Measurements from ENCODE around the gene CIT.
A peak's percentile ranks its signal among the peaks of the same experiment; 100 is the strongest.

The CIT gene

DNA sequence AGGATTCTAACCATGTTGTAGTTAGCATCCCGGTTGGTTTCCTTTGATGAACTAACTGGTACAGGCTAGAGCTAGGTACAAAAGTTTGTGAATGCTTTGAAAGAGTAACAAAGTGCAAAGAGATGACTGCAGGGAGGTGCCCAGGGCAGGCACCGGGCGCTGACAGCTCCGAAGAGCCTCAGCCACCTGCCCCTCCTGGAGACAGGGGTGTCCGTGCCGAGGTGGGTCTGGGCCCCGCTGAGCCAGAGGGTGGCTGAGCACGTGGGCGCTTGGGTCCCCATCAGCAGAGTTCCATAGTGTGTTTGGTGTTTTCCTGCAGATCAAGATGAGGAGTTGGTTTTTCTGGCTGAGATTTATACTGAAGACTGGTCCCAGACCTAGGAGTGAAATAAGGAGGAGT lies 189.2 kb downstream of the CIT start:
- DNase-seq (no peak), ATAC-seq (no peak)
- Mint-ChIP-seq H3K27me3 (no peaks in the 10 kb centered on the region), H3K4me3 (no peak overlapping the region), H3K4me1 (peaks cover 2% of the 10 kb centered on the region), H3K9me3 (no peaks in the 10 kb centered on the region), H3K27ac (peak overlapping the region in 1 of 2 donors; percentile 86)

DNA sequence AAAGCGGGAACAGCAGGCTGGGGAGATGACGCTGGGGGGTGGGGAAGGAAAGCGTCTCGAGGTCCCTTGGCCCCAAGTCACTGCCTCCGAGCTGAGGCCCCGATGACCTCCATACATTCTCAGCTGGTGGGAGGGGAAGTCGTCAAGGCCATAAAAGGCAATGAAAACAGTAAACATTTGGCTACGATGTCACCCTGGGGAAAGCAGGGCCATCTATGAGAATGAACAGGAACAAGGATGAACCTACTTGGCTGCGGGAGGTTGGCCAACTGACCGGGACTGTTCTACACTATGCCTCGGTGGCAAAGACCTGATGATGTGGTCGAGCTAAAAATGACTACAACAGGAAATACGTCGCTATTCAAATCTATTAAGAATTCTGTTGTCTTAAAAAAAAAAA lies 189.7 kb downstream of the CIT start:
- no peak overlapping the region for H3K4me3 Mint-ChIP-seq
- peaks cover 7% of the 10 kb centered on the region for H3K4me1 Mint-ChIP-seq
- ATAC-seq, result no peak
- no peaks in the 10 kb centered on the region for H3K27me3 Mint-ChIP-seq
- H3K9me3 Mint-ChIP-seq, result no peaks in the 10 kb centered on the region
- no peak for DNase-seq
- no peak overlapping the region for H3K27ac Mint-ChIP-seq

DNA sequence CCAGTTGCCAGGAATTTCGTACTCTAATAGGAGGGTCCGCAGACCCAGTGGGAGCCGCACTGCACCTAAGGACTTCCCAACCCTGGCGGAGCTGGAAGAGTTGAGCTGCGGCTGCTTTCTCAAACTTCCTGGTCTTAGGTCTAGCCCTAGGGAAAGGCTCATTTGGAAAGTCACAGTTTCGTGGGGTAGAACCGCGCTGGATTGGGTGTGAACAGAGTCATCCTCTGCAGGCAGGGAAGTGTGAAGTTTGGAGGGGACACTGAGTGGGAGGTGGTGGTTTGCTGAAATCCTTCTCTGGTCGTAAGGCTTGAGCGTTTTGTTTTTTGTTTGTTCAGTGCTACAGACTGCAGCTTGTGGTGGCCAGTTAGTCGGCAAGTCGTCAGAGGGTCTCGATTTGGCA lies 190.3 kb downstream of the CIT start:
- H3K4me1 Mint-ChIP-seq, result peaks cover 13% of the 10 kb centered on the region
- H3K27me3 Mint-ChIP-seq, result no peaks in the 10 kb centered on the region
- no peak overlapping the region for H3K4me3 Mint-ChIP-seq
- DNase-seq (no peak), ATAC-seq (no peak)
- H3K9me3 Mint-ChIP-seq, result no peaks in the 10 kb centered on the region
- H3K27ac Mint-ChIP-seq, result peak overlapping the region in 1 of 2 donors; percentile 74

DNA sequence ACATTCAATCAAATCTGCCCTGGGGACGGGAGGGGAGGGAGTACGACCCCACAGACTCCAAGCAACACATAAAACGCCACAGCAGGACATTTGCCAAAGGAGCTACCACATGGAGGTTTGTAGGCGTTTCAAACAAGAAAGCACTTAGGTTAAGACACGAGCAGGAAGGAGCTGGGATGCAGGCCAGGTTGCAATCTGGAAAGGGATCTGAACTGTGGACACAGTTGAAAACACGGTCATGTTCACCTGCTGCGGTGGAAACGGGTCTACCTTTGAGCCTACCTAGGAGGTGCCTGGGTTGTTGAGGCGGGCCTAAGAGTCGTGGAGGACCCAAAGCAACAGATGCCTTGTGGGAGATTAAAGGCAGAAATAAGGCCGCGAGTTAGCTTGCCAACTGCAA lies 190.8 kb downstream of the CIT start:
- no peak for ATAC-seq
- DNase-seq, result no peak
- no peak overlapping the region for H3K27ac Mint-ChIP-seq

DNA sequence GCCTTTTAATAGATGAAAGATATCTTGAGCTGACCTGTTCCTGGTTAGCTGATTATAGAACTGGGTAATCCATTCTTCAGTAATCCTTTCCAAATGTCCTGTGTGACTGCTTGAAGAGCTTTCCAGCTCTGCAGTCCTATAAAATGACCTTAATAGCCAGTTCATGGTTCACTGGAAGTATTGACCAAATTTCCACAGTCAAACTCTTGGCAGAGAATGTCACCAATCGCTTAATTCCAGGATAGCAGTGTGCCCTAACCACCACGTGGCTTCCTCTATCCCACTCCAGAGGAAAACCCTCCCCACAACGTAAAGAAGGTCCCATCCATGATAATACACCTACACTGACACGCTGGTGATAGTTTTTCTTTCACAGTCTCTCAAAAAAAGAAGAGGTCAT lies 191.7 kb downstream of the CIT start:
- DNase-seq (no peak), ATAC-seq (no peak)
- peaks cover 17% of the 10 kb centered on the region for H3K4me1 Mint-ChIP-seq
- H3K27ac Mint-ChIP-seq, result no peak overlapping the region
- H3K4me3 Mint-ChIP-seq, result no peak overlapping the region
- no peaks in the 10 kb centered on the region for H3K9me3 Mint-ChIP-seq
- no peaks in the 10 kb centered on the region for H3K27me3 Mint-ChIP-seq

More for the DNA sequence above, 190.8 kb downstream of the CIT start:
- Mint-ChIP-seq H3K27me3 (no peaks in the 10 kb centered on the region), H3K4me1 (peaks cover 17% of the 10 kb centered on the region), H3K9me3 (no peaks in the 10 kb centered on the region), H3K4me3 (no peak overlapping the region)

DNA sequence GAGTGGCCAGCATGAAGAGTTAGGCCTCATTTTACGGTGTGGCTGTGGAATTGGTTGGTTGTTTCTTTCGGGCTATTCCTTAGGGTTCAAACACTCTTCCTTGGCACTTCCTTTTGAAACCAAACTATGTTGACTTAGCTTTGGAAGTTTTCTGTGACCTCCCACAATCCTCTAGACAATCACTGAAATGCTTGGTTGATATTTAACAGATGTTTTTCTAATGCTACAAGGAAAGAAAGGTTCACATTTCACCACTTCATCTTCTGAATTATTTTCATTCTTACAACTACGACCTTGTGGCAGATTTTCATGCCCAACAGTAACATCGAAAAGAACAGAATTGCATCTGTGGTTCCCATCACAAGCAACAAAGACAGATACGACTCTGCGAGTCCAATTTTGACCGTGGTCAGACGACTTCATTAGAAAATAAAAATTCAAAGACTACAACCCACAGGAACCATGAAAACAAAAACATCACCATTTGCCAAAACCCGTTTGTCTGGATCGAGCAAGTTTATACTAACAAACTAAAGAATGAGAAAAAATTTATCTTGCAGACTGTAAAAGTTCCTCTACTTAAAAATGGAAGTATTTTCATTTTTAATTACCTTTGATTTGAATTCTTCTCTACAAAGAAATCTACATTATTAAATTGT lies 192.3 kb downstream of the CIT start:
- H3K27me3 Mint-ChIP-seq, result no peaks in the 10 kb centered on the region
- no peaks in the 10 kb centered on the region for H3K9me3 Mint-ChIP-seq
- no peak for DNase-seq
- H3K27ac Mint-ChIP-seq, result no peak overlapping the region
- H3K4me3 Mint-ChIP-seq, result no peak overlapping the region
- peaks cover 17% of the 10 kb centered on the region for H3K4me1 Mint-ChIP-seq
- ATAC-seq, result no peak

DNA sequence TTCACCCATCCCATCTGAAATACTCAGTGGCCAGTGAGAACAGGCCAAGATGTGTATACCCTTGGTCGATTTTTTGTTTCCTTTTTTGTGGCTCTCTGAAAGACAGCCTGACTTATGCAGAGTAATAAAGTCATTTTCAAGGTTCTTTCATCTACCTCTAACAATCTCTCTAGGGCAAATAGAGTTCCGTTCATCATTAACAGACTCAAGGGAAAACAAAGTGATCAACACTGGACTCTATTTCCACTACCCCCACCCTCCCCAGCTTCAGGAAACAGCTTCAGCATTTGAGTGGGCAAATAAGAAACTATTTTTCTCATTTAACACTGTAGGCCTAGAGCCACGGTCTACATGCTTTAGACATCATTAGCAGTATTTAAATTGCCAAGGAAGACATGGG lies 193.3 kb downstream of the CIT start:
- ATAC-seq (no peak), DNase-seq (no peak)
- Mint-ChIP-seq H3K27ac (peak overlapping the region in 1 of 2 donors; percentile 27), H3K27me3 (no peaks in the 10 kb centered on the region), H3K4me1 (peaks cover 17% of the 10 kb centered on the region), H3K9me3 (no peaks in the 10 kb centered on the region), H3K4me3 (no peak overlapping the region)

DNA sequence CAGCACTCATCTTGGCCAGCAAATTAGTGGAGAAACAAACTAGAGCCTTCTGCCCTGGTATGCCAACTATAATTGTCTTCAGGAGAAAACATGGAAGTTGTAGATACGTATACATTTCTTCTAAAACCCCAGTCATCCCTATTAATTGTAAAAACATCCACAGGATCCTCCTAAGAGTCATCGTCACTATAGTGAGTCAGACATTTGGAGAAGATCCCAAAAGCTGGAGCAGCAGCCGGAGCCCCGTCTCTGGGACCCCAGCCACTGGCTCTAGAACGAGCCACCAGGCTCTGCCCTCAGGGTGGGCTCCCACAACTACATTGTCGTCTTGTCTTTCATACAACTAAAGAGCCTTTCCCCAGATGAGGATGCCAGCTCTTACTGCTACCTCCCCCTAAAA lies 193.7 kb downstream of the CIT start:
- peaks cover 17% of the 10 kb centered on the region for H3K4me1 Mint-ChIP-seq
- no peak overlapping the region for H3K4me3 Mint-ChIP-seq
- H3K9me3 Mint-ChIP-seq, result no peaks in the 10 kb centered on the region
- no peak overlapping the region for H3K27ac Mint-ChIP-seq
- H3K27me3 Mint-ChIP-seq, result no peaks in the 10 kb centered on the region
- ATAC-seq (no peak), DNase-seq (no peak)

DNA sequence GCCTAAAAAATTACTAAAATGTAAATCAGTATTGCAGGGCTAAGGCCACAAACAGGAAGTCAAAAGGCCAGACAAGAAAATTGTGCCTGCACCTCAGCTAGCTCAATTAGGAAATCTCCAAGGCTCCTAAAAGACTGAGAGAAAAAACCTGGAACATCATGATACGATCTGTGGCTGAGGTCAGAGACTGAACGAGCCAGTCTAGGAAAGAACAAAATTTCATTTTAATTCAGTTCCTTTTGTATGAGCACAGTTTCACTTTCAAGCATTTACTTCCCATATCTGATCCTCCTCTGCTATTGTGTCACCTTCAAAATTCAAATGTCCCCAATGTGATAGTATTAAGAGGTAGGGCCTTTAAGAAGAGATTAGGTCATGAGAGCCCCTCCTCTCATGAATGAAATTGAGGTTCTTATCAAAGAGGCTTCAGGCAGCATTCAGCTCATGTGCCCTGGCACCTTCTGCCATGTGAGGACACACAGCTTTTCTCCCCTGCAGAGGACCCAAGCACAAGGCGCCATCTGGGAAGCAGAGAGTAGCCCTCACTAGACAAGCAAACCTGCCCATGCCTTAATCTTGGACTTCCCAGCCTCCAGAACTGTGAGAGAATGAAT lies 194.4 kb downstream of the CIT start:
- peak overlapping the region in 1 of 2 donors; percentile 46 for H3K27ac Mint-ChIP-seq
- peaks cover 17% of the 10 kb centered on the region for H3K4me1 Mint-ChIP-seq
- no peak overlapping the region for H3K4me3 Mint-ChIP-seq
- ATAC-seq (no peak), DNase-seq (no peak)
- no peaks in the 10 kb centered on the region for H3K27me3 Mint-ChIP-seq
- H3K9me3 Mint-ChIP-seq, result no peaks in the 10 kb centered on the region

DNA sequence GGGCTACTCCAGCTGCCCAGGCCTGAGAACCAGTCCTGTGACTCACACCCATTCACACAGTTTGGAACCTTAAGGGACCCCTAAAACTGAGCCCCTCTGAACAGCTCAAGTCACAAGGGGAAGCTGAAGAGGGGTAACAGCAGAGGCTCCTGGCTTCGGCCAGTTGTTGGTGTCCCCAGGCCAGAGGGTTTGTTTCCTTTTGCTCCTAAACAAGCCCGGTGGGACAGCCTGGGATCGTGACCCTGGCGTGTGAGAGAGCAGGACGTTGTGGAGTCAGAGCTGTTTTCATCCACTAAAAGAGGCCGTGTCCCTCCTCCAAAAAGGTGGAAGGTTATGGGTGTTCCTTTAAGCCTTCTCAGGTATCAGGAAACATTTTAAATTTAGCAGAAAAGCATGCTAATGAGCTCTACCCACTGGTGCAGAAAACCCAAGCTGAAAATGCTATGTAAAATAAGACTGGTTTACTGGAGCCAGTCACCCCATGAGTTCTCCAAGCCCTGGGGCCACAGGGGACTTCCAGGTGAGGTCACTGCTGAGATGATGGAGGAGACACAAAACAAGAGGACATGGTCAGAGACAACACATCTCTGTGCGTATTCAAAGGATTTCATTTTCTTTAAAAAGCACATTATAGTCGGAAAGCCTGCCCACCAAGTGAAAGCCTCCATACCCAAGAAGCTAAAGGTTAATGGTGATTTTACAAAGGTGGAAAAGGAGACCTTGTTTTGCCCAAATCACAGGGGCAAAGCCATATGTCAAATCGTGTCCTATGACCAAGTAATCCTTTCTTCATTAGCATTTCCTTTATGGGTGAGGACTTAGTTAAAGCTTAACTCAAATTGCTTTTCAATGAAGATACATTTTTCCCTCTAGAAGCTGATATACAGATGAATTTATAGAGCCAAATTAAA lies 195.1 kb downstream of the CIT start:
- ATAC-seq (peak; percentile 77), DNase-seq (peak in 1 of 2 donors; percentile 28)
- H3K4me1 Mint-ChIP-seq, result peaks cover 17% of the 10 kb centered on the region
- no peaks in the 10 kb centered on the region for H3K27me3 Mint-ChIP-seq
- H3K9me3 Mint-ChIP-seq, result no peaks in the 10 kb centered on the region
- peak overlapping the region; percentile 73 to 81 for H3K27ac Mint-ChIP-seq
- H3K4me3 Mint-ChIP-seq, result peak overlapping the region in 1 of 2 donors; percentile 17

DNA sequence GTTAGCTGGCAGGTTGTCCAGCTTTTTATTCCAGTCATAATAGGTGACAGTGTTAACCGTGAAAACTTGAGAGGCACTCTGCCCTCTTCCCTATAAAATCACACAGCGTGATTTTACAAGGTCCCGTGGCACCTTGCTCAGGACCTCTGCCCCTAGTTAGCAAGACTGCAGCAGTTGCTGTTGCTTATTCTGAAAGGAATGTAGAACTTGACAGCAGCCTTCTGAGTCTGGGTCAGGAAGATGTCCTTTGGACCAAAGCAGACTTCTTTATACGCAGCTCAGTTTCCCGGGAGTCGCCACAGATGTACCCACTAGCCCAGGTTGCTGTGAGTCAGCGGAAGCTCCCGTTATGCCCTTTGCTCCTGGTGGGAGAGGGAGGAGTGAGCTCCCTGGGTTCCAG lies 196.0 kb downstream of the CIT start:
- Mint-ChIP-seq H3K4me3 (no peak overlapping the region), H3K27ac (peak overlapping the region in 1 of 2 donors; percentile 33), H3K27me3 (no peaks in the 10 kb centered on the region), H3K9me3 (no peaks in the 10 kb centered on the region), H3K4me1 (peaks cover 17% of the 10 kb centered on the region)
- no peak for DNase-seq
- ATAC-seq, result no peak

DNA sequence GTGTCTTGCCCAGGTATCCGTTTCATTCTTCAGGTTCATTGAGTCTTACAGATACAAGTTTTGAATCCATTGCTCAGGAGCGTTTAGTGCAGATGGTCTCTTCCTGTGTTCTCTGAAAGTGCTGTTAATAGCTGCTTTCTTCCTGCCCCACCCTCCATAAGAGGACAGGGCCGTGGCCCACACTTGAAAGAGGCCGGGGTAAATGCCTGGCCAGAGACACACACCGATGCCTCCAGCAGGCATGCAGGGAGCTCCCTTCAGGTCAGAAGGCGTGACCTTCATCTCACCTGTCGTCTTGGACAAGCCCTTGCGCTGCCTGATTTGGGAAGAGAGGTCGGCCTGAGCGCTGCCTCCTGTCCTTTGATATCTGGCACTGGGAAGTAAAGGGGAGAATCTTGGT lies 197.6 kb downstream of the CIT start:
- H3K27ac Mint-ChIP-seq, result no peak overlapping the region
- no peak overlapping the region for H3K4me3 Mint-ChIP-seq
- DNase-seq (no peak), ATAC-seq (no peak)
- H3K27me3 Mint-ChIP-seq, result no peaks in the 10 kb centered on the region
- H3K4me1 Mint-ChIP-seq, result peaks cover 20% of the 10 kb centered on the region
- H3K9me3 Mint-ChIP-seq, result no peaks in the 10 kb centered on the region

DNA sequence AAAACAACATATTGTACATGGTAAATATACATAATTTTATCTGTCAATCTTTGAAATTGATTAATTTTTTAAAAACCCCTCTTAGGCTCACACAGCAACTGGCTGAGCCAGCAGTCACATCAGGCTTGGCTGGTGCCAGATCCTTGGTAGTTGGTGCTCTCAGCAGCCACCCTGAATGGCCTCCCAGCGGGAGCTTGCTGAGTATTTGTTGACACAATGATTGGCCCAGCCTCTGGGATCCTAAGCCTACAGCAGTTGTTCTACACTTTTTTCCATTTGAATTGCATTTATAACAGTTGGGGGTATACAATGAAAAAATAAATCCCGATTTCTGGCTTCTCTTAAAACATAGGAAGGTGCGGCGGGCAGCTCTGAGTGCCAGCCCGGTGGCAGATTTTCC lies 198.0 kb downstream of the CIT start:
- no peak overlapping the region for H3K4me3 Mint-ChIP-seq
- no peaks in the 10 kb centered on the region for H3K27me3 Mint-ChIP-seq
- no peak for DNase-seq
- H3K9me3 Mint-ChIP-seq, result no peaks in the 10 kb centered on the region
- no peak overlapping the region for H3K27ac Mint-ChIP-seq
- peaks cover 25% of the 10 kb centered on the region for H3K4me1 Mint-ChIP-seq
- no peak for ATAC-seq

DNA sequence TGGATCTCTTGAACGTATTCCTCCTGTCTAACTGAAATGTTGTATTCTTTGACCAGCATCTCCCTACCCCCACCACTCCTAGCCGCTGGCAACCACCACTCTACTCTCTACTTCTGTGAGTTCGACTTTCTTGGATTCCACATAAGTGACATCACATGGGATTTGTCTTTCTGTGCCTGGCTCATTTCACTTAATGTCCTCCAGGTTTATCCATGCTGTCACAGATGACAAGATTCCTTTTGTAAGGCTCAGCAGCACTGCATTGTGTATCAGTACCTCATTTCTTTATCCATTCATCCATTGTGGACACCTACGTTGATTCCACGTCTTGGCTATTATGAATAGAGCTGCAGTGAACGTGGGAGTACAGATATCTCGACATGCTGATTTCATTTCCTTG lies 198.7 kb downstream of the CIT start:
- no peaks in the 10 kb centered on the region for H3K27me3 Mint-ChIP-seq
- H3K4me1 Mint-ChIP-seq, result peaks cover 31% of the 10 kb centered on the region
- DNase-seq, result no peak
- no peak overlapping the region for H3K27ac Mint-ChIP-seq
- ATAC-seq, result no peak
- H3K9me3 Mint-ChIP-seq, result no peaks in the 10 kb centered on the region
- no peak overlapping the region for H3K4me3 Mint-ChIP-seq

DNA sequence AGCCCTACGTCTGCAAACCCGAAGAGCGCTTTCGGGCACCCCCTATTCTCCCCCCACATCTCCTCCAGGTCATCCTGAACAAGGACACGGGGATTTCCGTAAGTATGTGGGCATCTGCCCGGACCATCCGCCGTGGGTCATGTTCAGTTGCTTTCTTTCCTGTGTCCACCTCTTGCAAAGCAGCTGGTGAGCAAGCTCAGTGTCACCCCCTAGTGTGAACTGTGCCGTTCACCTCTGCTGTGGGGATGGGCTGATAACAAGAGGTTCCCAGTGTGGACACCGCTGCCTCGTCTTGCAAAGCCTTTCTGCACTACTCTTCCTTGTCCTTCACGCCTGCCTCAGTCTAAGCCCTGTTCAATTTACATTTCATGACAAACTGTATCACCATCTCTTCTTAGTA lies 200.5 kb downstream of the CIT start:
- H3K4me3 Mint-ChIP-seq, result no peak overlapping the region
- peak overlapping the region in 1 of 2 donors; percentile 37 for H3K27ac Mint-ChIP-seq
- H3K9me3 Mint-ChIP-seq, result no peaks in the 10 kb centered on the region

DNA sequence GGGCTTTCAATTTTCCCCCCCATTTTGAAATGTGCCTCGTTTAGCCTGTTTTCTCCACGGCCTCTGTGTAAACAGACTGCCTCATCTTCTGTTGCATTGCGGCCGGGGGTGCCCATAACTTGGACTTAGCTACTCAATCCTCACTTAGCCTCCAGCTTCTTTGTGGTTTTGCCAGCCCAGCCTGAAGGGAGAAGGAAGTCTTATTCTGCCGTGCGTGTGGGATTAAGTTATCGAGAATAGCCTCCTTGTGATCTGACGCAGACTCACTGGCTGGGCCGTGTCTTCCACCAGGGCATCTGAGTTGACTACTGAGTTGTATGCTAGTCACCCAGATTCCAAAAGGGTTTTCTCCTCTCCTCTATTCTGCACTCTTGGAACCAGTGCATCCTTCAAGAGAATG lies 201.1 kb downstream of the CIT start:
- H3K27ac Mint-ChIP-seq, result peak overlapping the region in 1 of 2 donors; percentile 37
- ATAC-seq (no peak), DNase-seq (no peak)
- H3K9me3 Mint-ChIP-seq, result no peaks in the 10 kb centered on the region
- H3K27me3 Mint-ChIP-seq, result no peaks in the 10 kb centered on the region
- H3K4me1 Mint-ChIP-seq, result peaks cover 39% of the 10 kb centered on the region
- H3K4me3 Mint-ChIP-seq, result no peak overlapping the region

More for the DNA sequence above, 200.5 kb downstream of the CIT start:
- no peak for DNase-seq
- no peak for ATAC-seq
- Mint-ChIP-seq H3K4me1 (peaks cover 35% of the 10 kb centered on the region), H3K27me3 (no peaks in the 10 kb centered on the region)

Measured in stimulated activated naive CD8-positive, alpha-beta T cell treated with anti-CD3 and anti-CD28 coated beads, Interleukin-15, amount 100 ng/mL, for 72 hours (primary cell).